HG03066 (cell line): ENCODE results near the gene RESF1.
"Not testable (repeated sequence)": the region's sequence is repeated elsewhere in the genome, so short reads cannot be mapped to it uniquely, and the experiment has no call there.

Source experiments
- ATAC-seq: cut with Tn5 transposase; IDR thresholded peaks from one replicate; pipeline ENCODE4 v1.9.1; 2021; ENCODE audit warnings: low read depth; ENCODE audit not compliant: unreplicated experiment

The RESF1 gene

GRCh38 chr12:31959161-31959700, at the start of gene RESF1:
Gene RESF1, plus strand, starts transcription at chr12:31959415. Its CDS starts 21,541 bp downstream, at chr12:31980956.
- peak; percentile 84 for ATAC-seq

- no peak for ATAC-seq
Measured at GRCh38 chr12:31914927-31915326, 44.3 kb upstream of the RESF1 start.

- ATAC-seq, result no peak
Measured at GRCh38 chr12:31915446-31915845, 43.8 kb upstream of the RESF1 start.

- ATAC-seq, result no peak
Measured at GRCh38 chr12:31922341-31923062, 36.7 kb upstream of the RESF1 start.

- no peak for ATAC-seq
Measured at GRCh38 chr12:31923063-31923412, 36.2 kb upstream of the RESF1 start.

- ATAC-seq, result no peak
Measured at GRCh38 chr12:31928246-31929026, 30.8 kb upstream of the RESF1 start.

- ATAC-seq, result no peak
Measured at GRCh38 chr12:31929027-31929526, 30.1 kb upstream of the RESF1 start.

GRCh38 chr12:31931796-31932715, 27.2 kb upstream of the RESF1 start:
- no peak for ATAC-seq

- ATAC-seq, result no peak
Measured at GRCh38 chr12:31944299-31944698, 14.9 kb upstream of the RESF1 start.

GRCh38 chr12:31947971-31948370, 11.2 kb upstream of the RESF1 start:
- ATAC-seq, result no peak

- ATAC-seq, result not testable (repeated sequence)
Measured at GRCh38 chr12:31948697-31949359, 10.4 kb upstream of the RESF1 start.

GRCh38 chr12:31950088-31950487, 9.1 kb upstream of the RESF1 start:
- ATAC-seq, result no peak

GRCh38 chr12:31950492-31950891, 8.7 kb upstream of the RESF1 start:
- ATAC-seq, result no peak

GRCh38 chr12:31951008-31951407, 8.2 kb upstream of the RESF1 start:
- ATAC-seq, result no peak

GRCh38 chr12:31951939-31952338, 7.3 kb upstream of the RESF1 start:
- ATAC-seq, result no peak

- ATAC-seq, result no peak
Measured at GRCh38 chr12:31952418-31952817, 6.8 kb upstream of the RESF1 start.

GRCh38 chr12:31954925-31955858, 4.0 kb upstream of the RESF1 start:
- no peak for ATAC-seq

GRCh38 chr12:31958569-31959160, 550 bp upstream of the RESF1 start:
- no peak for ATAC-seq
